Neural progenitor cell (in vitro differentiated cells): Measurements from ENCODE around the gene NOPCHAP1. TPM values are rescaled to one million over a fixed set of nuclear protein-coding genes. Genes with fewer than 3 reads are reported as not detected.

Source experiments
- DNase-seq: peaks from one replicate; pipeline ENCODE4 v3.0.0-alpha.2; 2016; ENCODE audit warnings: low spot score
- H2AFZ ChIP-seq: fragments of 200-600 bp; sonication (generic); replicated peaks from 2 replicates; pipeline ENCODE4 v1.6.1; 2016; ENCODE audit warnings: antibody characterized with exemption
- H3F3A ChIP-seq: fragments of 200-600 bp; sonication (generic); 2 replicates; pipeline ENCODE4 v1.6.1; 2016; ENCODE audit warnings: antibody characterized with exemption, low read depth
- H3K27ac ChIP-seq: fragments of 200-600 bp; sonication (generic); 2 replicates; pipeline ENCODE4 v1.5.1; 2016; ENCODE audit warnings: mild to moderate bottlenecking
- H3K27me3 ChIP-seq: fragments of 200-600 bp; sonication (generic); 2 replicates; pipeline ENCODE4 v1.6.1; 2016; ENCODE audit warnings: mild to moderate bottlenecking, moderate library complexity
- H3K36me3 ChIP-seq: fragments of 200-600 bp; sonication (generic); 2 replicates; pipeline ENCODE4 v1.5.1; 2016
- H3K4me1 ChIP-seq: fragments of 200-600 bp; sonication (generic); 2 replicates; pipeline ENCODE4 v1.6.1; 2016; ENCODE audit warnings: mixed run types
- H3K4me2 ChIP-seq: fragments of 200-600 bp; sonication (generic); 2 replicates; pipeline ENCODE4 v1.6.1; 2016
- H3K4me3 ChIP-seq: fragments of 200-600 bp; sonication (generic); 2 replicates; pipeline ENCODE4 v1.5.1; 2016
- H3K79me2 ChIP-seq: fragments of 200-600 bp; sonication (generic); 2 replicates; pipeline ENCODE4 v1.6.1; 2016; ENCODE audit warnings: low read depth
- H3K9ac ChIP-seq: fragments of 200-600 bp; sonication (generic); 2 replicates; pipeline ENCODE4 v1.6.1; 2016
- H3K9me3 ChIP-seq: fragments of 200-600 bp; sonication (generic); 2 replicates; pipeline ENCODE4 v1.5.1; 2016; ENCODE audit warnings: low read depth
- H4K20me1 ChIP-seq: fragments of 200-600 bp; sonication (generic); 2 replicates; pipeline ENCODE4 v1.6.1; 2016; ENCODE audit warnings: low read depth
- H3K27ac Mint-ChIP-seq: 3 replicates; pipeline ENCODE4 v1.8.0; 2021; ENCODE audit warnings: mixed read lengths
- H3K27me3 Mint-ChIP-seq: 2 replicates; pipeline ENCODE4 v1.8.0; 2022; ENCODE audit warnings: low read depth, mild to moderate bottlenecking, inconsistent platforms, moderate library complexity, mixed read lengths; ENCODE audit not compliant: insufficient read depth
- H3K36me3 Mint-ChIP-seq: 3 replicates; pipeline ENCODE4 v1.8.0; 2021; ENCODE audit warnings: mixed read lengths
- H3K4me1 Mint-ChIP-seq: 3 replicates; pipeline ENCODE4 v1.8.0; 2021; ENCODE audit warnings: mixed read lengths
- H3K4me3 Mint-ChIP-seq: 3 replicates; pipeline ENCODE4 v1.8.0; 2021; ENCODE audit warnings: mild to moderate bottlenecking, moderate library complexity, mixed read lengths
- H3K9me3 Mint-ChIP-seq: 3 replicates; pipeline ENCODE4 v1.8.0; 2020; ENCODE audit warnings: mixed read lengths
- CTCF ChIP-seq: fragments of 200-600 bp; sonication (generic); IDR thresholded peaks from 2 replicates; pipeline ENCODE4 v1.5.1; 2017; ENCODE audit warnings: antibody characterized with exemption, mild to moderate bottlenecking
- EZH2 ChIP-seq: fragments of 200-600 bp; sonication (generic); IDR thresholded peaks from 2 replicates; pipeline ENCODE4 v1.6.1; 2017; ENCODE audit warnings: antibody characterized with exemption, mild to moderate bottlenecking, moderate library complexity
- EZH2phosphoT487 ChIP-seq: fragments of 200-600 bp; sonication (generic); IDR thresholded peaks from 2 replicates; pipeline ENCODE4 v1.6.1; 2017; ENCODE audit warnings: antibody characterized with exemption
- total RNA-seq: library from RNA; depleted of rRNA; stranded (reverse); fragments of >200 nt; gene quantifications from 2 replicates; pipeline ENCODE4 v1.2.3, GENCODE V29; 2015; ENCODE audit warnings: low replicate concordance

The NOPCHAP1 gene
- total RNA-seq, 1 donor from 2014 or later: 8.6 TPM

GRCh38 chr12:105015543-105015942 lies 29.4 kb downstream of the NOPCHAP1 start:
- Histone ChIP-seq H3K27me3 (no peaks in the 10 kb centered on the region), H3K36me3 (peaks cover 7% of the 10 kb centered on the region), H3K4me3 (no peak overlapping the region), H3K9ac (no peak overlapping the region), H3K4me1 (peaks cover 12% of the 10 kb centered on the region), H4K20me1 (peaks cover 8% of the 10 kb centered on the region), H2AFZ (no peak overlapping the region), H3K27ac (no peak overlapping the region), H3K79me2 (peaks cover 10% of the 10 kb centered on the region), H3K4me2 (no peak overlapping the region), H3K9me3 (peaks cover 3% of the 10 kb centered on the region), H3F3A (peaks cover 13% of the 10 kb centered on the region)
- no peak overlapping the region for H3K4me3 Mint-ChIP-seq
- DNase-seq: no peak
- H3K36me3 Mint-ChIP-seq: peaks cover 38% of the 10 kb centered on the region
- H3K27ac Mint-ChIP-seq: no peak overlapping the region
- H3K4me1 Mint-ChIP-seq: peaks cover 13% of the 10 kb centered on the region
- no peaks in the 10 kb centered on the region for H3K27me3 Mint-ChIP-seq
- TF ChIP-seq CTCF: no peak
- TF ChIP-seq EZH2phosphoT487: no peak
- TF ChIP-seq EZH2: no peak
- H3K9me3 Mint-ChIP-seq: peaks cover 7% of the 10 kb centered on the region

GRCh38 chr12:105018012-105018411 lies 31.9 kb downstream of the NOPCHAP1 start:
- Histone ChIP-seq H3K9ac (no peak overlapping the region), H3K27ac (peak overlapping the region; percentile 1), H3K79me2 (no peaks in the 10 kb centered on the region), H3K4me2 (peak overlapping the region; percentile 34), H3F3A (peaks cover 13% of the 10 kb centered on the region), H4K20me1 (peaks cover 8% of the 10 kb centered on the region), H3K4me3 (no peak overlapping the region), H2AFZ (no peak overlapping the region), H3K36me3 (peaks cover 4% of the 10 kb centered on the region), H3K27me3 (no peaks in the 10 kb centered on the region), H3K9me3 (no peaks in the 10 kb centered on the region), H3K4me1 (peaks cover 12% of the 10 kb centered on the region)
- no peak overlapping the region for H3K4me3 Mint-ChIP-seq
- peaks cover 13% of the 10 kb centered on the region for H3K4me1 Mint-ChIP-seq
- H3K9me3 Mint-ChIP-seq: no peaks in the 10 kb centered on the region
- no peak for TF ChIP-seq EZH2phosphoT487
- no peak for TF ChIP-seq EZH2
- TF ChIP-seq CTCF: no peak
- H3K36me3 Mint-ChIP-seq: peaks cover 14% of the 10 kb centered on the region
- H3K27me3 Mint-ChIP-seq: peaks cover 2% of the 10 kb centered on the region
- DNase-seq: no peak
- H3K27ac Mint-ChIP-seq: no peak overlapping the region

- no peak overlapping the region for H2AFZ ChIP-seq
- Mint-ChIP-seq H3K4me1 (peaks cover 13% of the 10 kb centered on the region), H3K4me3 (no peak overlapping the region), H3K36me3 (peaks cover 9% of the 10 kb centered on the region), H3K27me3 (peaks cover 2% of the 10 kb centered on the region), H3K27ac (peak overlapping the region; percentile 78), H3K9me3 (no peaks in the 10 kb centered on the region)
- no peaks in the 10 kb centered on the region for H3K79me2 ChIP-seq
- peaks cover 13% of the 10 kb centered on the region for H3F3A ChIP-seq
- no peaks in the 10 kb centered on the region for H3K27me3 ChIP-seq
- peaks cover 4% of the 10 kb centered on the region for H3K36me3 ChIP-seq
- peak; percentile 48 for DNase-seq
- H3K4me3 ChIP-seq: no peak overlapping the region
- H4K20me1 ChIP-seq: peaks cover 8% of the 10 kb centered on the region
- H3K4me2 ChIP-seq: peak overlapping the region; percentile 34
- H3K9ac ChIP-seq: no peak overlapping the region
- H3K27ac ChIP-seq: peak overlapping the region; percentile 1
- no peaks in the 10 kb centered on the region for H3K9me3 ChIP-seq
- H3K4me1 ChIP-seq: peaks cover 12% of the 10 kb centered on the region
- no peak for TF ChIP-seq EZH2phosphoT487
- TF ChIP-seq CTCF: no peak
- TF ChIP-seq EZH2: no peak
Measured at GRCh38 chr12:105018776-105019175, 32.7 kb downstream of the NOPCHAP1 start.
